GM19467 (cell line): ENCODE measurements around the gene C9orf40.

ENCODE experiments used
- ATAC-seq: cut with Tn5 transposase; IDR thresholded peaks from one replicate; pipeline ENCODE4 v1.9.1; 2021; ENCODE audit warnings: mild to moderate bottlenecking, moderate library complexity; ENCODE audit not compliant: unreplicated experiment

The C9orf40 gene, protein sequence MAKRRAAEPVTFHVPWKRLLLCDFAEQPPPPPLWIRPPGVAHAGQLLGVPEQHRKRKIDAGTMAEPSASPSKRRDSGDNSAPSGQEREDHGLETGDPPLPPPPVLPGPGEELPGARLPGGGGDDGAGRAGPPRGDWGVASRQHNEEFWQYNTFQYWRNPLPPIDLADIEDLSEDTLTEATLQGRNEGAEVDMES

DNA sequence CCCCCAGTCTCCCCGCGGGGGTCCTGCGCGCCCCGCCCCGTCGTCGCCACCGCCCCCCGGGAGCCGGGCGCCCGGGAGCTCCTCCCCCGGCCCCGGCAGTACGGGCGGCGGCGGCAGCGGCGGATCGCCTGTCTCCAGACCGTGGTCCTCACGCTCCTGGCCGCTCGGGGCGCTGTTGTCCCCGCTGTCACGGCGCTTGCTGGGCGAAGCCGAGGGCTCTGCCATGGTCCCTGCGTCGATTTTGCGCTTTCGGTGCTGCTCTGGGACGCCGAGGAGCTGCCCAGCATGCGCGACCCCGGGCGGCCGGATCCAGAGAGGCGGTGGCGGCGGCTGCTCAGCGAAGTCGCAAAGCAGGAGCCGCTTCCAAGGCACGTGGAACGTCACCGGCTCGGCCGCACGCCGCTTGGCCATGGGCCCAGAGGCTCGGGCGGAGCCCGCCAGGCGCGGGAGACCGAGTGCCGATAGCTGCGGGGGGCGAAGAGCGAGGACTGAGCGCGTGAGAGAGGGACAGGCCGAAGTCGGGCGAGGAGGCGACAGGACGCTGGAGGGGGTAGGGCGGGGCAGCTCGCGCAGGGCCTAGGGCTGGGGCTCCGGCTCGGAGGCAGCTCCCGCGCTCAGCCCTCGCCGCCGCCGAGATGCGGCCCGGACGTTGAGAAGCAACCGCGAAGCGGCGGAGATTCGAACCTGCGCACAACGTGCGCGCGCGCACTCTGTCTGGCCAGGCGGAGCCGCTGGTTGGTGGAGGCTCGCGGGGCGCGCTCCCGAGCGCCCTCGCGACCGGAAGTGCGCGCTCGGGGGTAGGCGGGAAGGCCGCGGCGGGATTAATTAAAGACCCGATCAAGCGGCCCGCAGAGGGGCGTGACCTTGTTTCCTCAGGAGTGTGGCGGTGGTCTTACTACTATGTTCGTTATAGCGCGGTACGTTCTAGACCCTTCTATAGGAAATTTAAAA is at the start of gene C9orf40:
Gene C9orf40, minus strand, starts transcription at position 712 of the 951 bp plus-strand sequence. Its CDS starts 301 bp downstream, at position 411.
- ATAC-seq: peak; percentile 89

DNA sequence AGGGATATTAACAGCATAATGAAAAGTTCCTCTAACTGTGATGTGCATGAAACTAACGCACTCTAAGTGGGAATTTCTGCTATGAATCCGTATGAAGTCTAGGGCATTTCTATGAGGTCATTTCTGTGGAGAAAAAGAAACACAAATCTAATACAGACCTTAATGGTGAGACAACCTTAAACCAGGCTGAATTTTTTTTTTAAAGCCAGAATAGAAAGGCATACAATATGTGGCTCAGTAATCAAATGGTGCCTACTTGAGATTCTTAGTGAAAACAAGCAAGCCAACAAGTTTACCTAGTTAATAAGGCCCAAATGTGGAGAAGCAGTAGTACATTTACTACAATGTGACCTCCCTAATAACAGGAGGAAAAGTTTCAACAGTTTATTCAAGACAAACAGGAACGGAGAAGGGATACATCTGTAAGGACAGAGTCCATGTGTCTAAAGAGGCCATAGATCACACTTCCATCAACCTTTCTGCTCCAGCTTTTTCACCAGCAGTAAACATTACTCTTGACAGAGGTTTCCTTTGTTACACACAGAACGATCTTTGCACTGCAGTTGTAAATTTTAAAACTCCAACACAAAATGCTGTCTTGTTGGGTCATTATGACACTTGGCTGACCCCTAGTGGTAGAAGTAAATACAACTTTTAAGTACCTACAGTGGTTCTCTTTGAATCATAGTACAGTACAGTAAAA is 49.2 kb upstream of the C9orf40 start:
- ATAC-seq: peak; percentile 89

DNA sequence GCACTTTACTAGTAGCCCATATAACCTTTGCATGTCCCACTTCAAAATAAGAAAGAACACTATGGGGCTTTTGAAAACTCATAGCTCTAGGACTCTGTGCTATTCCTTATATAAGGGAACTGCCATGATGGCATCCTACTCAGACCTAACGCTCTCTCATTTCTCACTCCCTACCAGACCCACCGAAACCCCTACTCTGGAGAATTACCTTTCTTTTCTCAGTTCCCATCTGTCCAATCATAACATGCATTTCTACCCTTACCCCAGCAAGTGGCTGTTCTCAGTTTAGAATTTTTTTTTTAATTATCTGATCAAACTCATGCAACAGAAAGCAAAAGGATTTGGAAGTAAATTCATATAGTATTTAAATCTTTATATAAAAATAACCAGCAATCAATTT is 48.1 kb upstream of the C9orf40 start:
- no peak for ATAC-seq

DNA sequence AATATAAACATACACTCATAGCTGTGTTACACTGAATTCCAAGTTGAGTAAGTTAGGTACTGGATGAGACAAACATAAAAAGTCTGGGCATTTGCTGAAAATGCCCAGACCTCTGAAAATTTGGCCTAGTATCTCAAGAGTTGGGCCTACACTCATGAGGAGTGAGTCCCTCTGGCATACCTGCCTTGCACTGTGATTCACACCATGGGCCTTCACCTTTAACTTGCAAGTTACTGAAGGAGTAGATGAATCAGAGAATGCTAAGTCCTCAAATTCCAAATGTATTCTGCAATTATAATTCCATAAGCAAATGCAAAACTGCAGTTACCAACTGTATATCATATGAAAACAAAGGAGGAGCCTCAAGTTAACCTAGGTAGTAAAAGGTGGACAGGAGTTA is 32.3 kb upstream of the C9orf40 start:
- no peak for ATAC-seq

DNA sequence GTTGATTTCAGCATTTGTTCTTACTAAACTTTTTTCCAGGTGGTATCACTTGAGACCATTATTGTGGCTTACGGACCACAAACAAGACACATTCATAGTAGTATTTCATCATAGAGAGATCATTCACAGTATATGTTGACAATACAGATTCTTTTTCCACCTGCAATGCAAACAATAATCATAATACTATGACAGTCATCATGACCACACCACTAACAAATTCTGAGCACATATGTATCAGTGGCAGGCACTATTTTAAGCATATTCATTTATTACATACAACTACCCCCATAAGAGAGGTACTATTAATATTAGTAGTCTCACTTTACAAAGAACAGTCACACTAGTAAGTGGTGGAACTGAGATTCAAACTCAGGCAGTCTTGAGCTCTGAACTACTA is 31.0 kb upstream of the C9orf40 start:
- ATAC-seq: no peak

DNA sequence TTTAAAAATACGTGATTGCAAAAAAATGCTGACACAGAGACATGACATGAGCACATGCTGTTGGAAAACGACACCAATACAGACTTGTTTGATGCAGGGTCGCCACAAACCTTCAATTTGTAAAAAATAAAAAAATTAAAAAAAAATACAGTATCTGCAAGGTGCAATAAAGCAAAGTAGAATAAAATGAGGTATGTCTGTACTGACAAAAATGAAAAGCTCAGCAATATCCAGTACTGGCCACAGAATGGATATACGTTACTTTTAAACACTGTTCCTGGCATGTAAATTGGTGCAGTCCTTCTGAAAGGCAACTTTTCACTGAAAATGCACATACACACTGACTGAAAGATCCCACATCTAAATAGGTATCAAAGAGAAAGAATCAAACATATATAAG is 27.1 kb upstream of the C9orf40 start:
- ATAC-seq: no peak

DNA sequence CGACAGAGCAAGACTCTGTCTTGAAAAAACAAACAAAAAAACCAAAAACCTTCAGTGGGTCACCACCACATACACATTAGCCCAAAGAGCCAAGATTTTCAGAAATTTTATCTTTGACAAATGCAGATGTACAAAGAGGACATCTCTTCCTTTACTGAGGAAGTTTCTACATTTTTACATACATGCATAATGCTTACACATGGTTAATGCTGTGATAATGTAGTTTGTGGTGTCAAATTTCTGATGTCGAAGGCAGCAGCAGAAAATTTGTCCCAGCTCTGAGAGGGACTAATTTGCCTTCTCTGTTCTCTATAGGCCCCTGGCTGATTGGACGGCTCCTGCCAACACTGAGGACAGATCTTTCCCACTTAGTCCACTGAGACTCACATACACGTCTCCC is 24.6 kb upstream of the C9orf40 start:
- ATAC-seq: no peak

DNA sequence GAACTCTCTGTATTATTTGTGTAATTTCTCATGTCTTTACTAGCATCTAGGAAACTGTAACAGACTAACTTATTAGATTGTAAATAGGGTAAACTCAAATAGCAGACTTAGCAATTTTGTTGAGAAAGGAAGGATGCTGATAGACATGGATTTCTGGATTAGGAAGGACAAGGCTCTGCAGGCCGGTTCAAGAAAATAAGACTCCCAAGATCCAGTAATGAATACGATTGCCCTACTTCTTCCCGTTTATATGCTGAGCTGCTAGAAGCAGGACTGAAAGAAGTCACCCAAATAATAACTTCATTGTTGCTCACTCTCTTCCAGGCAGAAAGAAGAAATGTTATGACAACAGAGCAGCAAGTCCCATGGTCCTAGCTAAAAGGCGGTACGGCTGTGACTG is 22.8 kb upstream of the C9orf40 start:
- no peak for ATAC-seq

DNA sequence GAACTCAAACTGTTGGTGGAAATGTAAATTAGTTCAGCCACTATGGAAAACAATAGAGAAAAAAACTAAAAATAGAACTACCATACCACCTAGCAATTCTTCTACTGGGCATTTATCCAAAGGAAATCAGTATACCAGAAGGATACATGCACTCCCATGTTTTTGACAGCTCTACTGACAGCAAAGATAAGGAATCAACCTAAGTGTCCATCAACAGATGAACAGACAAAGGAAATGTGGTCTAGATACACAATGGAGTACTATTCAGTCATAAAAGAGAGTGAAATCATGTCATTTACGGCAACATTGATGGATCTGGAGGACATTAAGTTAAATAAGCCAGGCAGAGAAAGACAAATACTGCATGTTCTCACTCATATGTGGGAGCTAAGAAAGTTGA is 21.8 kb upstream of the C9orf40 start:
- ATAC-seq: no peak

DNA sequence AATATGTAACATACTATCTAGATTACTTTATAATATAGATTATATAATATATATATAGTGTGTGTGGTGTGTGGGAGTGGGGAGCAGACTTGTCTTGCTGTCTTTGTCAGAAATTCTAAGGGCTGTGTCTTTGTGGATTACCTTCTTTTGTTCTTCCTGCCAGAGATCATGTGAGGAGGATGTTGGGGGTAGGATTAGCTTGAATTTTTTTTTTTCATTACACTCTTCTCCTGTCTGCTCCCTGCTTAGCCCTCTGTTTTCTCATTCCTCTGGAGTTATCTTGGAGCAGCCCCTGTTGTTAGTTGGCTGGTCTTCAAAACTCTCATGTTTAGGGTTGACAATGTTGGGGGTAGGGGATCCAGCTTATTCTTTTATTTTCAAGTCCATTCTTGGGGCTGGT is 21.0 kb upstream of the C9orf40 start:
- no peak for ATAC-seq

DNA sequence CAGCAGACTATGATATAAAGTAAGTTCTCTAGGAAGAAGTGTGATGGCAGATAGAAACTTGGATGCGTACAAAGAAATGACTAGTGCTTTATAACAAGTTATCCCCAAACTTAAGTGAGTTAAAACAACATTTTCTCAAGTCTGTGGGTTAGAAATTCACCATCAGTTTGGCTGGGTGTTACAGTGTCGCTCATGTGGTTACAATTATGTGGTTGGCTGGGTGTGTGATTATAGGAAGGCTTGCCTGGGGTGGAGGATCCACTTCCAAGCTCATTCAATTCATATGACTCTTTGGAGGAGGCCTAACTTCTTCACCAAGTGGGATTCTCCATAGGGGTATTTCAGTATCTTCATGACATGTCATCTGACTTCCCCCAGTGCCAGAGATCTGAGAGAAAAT is 10.3 kb upstream of the C9orf40 start:
- ATAC-seq: no peak

DNA sequence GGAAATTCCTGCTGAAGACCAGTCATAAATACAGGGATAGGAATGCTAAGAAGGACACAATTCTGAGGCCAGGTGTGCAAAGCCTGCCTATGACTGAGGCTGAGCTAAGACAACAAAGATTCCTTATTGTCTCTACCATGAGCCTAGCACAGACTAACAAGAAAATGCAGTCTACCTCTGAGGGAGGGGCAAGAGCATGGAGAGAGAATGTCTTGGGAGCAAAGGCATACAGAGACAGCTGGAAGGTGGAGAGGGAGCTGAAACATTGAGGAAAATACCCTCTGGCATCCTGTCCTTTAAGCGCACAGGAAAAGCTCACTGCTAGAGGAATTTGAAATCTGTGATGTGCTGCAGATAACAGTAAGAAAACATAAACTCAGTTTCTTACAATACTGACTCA is 8.8 kb upstream of the C9orf40 start:
- no peak for ATAC-seq

DNA sequence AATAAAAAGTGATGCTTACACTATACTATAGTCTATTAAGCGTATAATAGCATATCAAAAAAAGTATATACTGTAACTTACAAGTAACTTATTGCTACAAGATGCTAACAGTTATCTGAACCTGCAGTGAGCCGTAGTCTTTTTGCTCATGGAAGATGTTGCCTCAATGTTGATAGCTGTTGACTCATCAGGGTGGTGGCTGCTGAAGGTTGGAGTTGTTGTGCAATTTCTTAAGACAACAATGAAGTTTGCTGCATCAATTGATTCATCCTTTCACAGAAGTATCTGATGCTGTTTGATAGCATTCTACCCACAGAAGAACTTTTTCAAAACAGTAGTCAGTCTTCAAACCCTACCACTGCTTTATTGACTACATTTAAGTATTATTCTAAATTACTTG is 7.8 kb upstream of the C9orf40 start:
- no peak for ATAC-seq

DNA sequence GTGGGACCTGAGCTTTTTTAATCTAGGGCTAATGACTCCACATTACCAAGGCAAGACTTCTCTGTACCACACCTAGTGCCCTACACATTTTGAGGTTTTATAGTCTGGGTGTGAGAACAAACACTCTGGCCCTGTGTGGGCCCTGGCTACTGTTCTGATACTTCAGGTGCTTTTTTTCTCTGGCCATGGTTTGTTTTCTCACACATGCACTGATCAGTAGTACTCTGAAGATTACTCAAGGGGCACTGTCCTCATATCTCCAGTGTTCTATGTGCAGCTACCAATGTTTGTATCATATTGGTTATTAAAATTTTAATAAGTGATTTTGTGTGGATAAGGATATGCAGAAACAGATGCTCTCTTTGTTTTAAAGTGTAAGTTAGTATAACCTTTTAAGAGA is 5.9 kb upstream of the C9orf40 start:
- ATAC-seq: no peak

DNA sequence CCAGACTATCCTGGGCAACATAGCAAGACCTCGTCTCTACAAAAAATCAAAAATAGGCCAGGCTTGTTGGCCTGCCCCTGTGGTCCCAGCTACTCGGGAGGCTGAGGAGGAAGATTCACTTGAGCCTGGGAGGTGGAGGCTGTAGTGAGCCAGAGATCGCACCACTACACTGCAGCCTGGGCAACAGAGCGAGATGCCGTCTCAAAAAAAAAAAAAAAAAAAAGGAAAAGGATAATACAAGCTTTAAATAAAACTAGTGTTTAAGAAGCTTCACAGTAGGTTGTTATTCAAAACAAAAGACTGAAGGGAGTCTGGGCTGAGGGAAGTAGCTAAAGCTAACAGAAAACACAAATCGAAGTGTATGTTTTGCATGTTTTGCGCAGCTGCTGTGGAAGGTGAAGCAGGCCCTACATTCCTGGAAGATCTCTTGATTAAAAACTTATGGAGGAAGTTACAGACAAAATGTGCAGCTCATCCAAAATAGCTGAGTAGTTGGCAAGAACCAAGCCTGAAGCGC is 581 bp upstream of the C9orf40 start:
- no peak for ATAC-seq

DNA sequence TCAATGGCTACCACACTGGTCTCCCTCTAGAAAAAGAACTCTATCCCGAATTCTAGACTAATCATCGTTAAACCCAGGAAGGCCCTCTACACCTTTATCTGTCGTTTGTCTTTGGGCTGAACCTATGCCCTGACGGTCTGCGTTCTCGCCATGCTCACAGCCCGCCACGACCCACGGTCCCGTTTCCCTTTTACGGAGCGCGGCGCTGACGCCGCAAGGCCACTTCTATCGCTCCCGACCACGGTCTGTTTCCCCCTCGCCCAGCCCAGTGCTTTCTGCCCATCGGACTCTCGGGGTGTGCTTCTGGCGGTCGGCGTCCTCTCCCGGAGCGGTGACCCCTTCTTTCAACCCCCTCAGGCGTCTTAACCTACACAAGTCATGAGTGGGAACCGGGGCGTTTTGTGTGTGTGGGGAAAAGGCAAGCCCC is 974 bp downstream of the C9orf40 start:
- peak; percentile 25 for ATAC-seq

DNA sequence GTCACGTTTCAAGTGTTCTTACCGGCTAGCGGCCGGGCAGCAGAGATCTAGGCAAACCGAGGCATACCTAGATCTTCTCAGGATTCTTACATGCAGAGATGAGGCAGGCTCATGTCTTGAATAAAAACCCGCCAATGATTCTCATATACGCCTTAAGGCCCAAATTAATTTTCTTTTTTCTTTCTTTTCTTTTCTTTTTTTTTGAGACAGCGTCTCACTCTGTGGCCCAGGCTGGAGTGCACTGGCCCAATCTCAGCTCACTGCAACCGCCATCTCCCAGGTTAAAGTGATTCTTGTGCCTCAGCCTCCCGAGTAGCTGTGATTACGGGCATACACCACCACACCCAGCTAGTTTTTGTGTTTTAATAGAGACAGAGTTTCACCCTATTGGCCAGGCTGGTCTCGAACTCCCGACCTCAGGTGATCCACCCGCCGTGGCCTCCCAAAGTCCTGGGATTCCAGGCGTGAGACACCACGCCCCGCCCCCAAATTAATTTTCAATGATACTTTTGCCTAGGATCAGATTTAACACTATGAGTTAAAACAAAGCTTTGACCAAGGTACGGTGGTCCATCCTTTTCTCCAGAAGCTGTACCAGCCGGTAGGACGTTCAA is 1.5 kb downstream of the C9orf40 start:
- no peak for ATAC-seq

DNA sequence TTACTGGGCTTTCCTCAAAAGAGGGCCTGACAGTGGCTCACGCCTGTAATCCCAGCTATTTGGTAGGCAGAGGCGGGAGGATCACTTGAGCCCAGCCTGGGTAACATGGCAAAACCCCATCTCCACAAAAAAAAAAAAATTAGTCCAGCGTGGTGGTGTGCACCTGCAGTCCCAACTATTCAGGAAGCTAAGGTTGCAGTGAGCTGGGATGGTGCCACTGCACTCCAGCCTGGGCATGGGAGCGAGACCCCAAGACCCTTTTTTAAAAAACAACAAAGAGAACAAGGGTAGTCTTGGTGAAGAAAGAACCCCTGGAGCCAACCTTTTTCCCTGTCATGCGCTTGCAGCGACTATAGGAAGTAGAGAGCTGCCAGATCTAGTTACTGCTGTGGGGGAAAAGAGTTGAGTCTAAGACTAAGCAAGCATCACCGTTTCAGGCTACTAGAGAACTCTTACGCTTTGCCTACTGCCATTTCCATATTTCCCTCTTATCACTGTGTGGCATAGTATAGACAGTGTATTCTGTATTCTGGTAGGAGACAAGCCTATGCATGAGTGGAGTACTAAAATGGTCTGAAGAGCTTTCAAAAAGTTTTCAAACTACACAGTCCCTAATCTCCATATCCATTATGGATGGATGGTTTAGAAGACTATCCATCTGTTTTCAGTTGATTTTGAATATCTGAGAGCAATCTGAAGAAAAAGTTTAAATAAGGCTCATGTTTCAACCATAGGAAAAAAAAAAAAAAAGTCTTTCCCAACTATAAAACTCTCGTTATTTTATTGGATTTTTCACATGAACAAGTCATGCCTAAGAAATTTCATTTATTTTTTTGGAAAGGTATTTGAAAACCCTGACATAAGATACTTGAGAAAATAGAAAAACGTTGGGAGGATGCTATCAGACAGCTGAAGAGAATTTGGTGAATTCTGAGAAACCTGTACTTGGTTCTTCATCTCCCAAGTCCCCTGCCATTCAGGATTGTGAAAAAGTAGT is 2.6 kb downstream of the C9orf40 start:
- ATAC-seq: no peak

DNA sequence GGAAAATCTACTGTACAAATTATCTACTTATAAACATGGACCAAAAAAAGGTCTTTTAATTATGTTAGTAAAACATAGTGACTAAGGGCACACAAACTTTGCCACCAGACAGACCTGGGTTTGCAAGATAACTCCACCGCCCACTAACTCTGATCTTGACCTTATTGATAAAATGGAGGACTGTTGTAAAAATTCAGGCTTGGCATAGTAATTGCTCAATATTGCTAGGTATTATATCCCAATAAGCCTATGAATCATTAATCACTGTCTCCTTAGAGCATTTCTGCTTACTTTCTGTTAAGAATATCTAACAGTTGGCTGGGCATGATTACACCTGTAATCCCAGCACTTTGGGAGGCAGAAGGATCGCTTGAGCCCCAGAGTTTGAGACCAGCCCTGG is 3.8 kb downstream of the C9orf40 start:
- ATAC-seq: no peak

DNA sequence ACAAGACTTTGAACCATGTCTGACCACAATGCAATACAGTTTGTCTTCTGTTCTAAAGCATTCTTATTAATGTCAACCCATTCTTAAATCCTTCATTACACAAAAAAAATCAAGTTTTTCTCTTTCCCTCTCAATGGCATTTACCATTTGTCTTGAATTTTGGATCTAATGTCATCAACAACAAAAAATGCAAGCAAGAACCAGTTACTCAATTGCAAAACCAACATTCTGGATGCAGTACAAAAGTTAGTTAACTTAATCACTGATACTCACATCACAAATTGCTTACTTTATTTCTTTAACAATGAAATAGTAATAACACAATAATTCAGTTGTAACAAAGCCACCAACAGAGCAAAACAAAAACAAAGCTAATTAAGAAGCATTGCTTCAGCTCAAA is 6.0 kb downstream of the C9orf40 start:
- no peak for ATAC-seq
